Keratinocyte (primary cell): ENCODE measurements around the gene CBFA2T3. TPM values are rescaled to one million over a fixed set of nuclear protein-coding genes. Genes with fewer than 3 reads are reported as not detected.

ENCODE experiments used
- DNase-seq: peaks from one replicate; pipeline ENCODE4 v3.0.0-alpha.2; 2011; ENCODE audit warnings: low read depth, missing footprints, low spot score
- FAIRE-seq: peaks from 2 replicates; lab custom pipeline; 2011; peaks lifted over from hg19 to GRCh38; lab: Jason Lieb, UNC
- H2AFZ ChIP-seq: 2 replicates; pipeline ENCODE4 v1.6.0; 2012; ENCODE audit warnings: low read length, control low read depth, inconsistent platforms; ENCODE audit not compliant: control insufficient read depth
- H3K27ac ChIP-seq: 2 replicates; pipeline ENCODE4 v1.5.1; 2011; ENCODE audit warnings: low read length; ENCODE audit not compliant: control insufficient read depth, insufficient read depth
- H3K27me3 ChIP-seq: 3 replicates; pipeline ENCODE4 v1.6.0; 2011; ENCODE audit warnings: low read length; ENCODE audit not compliant: control insufficient read depth, insufficient read depth; ENCODE audit errors: extremely low read depth
- H3K36me3 ChIP-seq, 2 experiments: 2 replicates in 1 of 2; 3 replicates in 1 of 2; pipeline ENCODE4 v1.5.1; 2011; ENCODE audit warnings: low read length in 2 of 2, mild to moderate bottlenecking in 1 of 2; ENCODE audit not compliant: control insufficient read depth in 2 of 2, insufficient read depth in 2 of 2; ENCODE audit errors: extremely low read depth in 1 of 2
- H3K4me1 ChIP-seq: 3 replicates; pipeline ENCODE4 v1.5.1; 2011; ENCODE audit warnings: low read length; ENCODE audit not compliant: control insufficient read depth, insufficient read depth; ENCODE audit errors: extremely low read depth
- H3K4me2 ChIP-seq: 3 replicates; pipeline ENCODE4 v1.6.0; 2011; ENCODE audit warnings: low read depth, low read length; ENCODE audit not compliant: control insufficient read depth, insufficient read depth; ENCODE audit errors: extremely low read depth
- H3K4me3 ChIP-seq, 3 experiments: fragments of 200-600 bp in 1 of 3; sonication (generic) in 1 of 3; 2 replicates in 2 of 3; 3 replicates in 1 of 3; pipeline ENCODE4 v1.5.1; 2011 to 2016; ENCODE audit warnings: low read length in 3 of 3, mild to moderate bottlenecking in 3 of 3, control low read depth in 2 of 3, inconsistent platforms in 1 of 3, low read depth in 1 of 3, mixed read lengths in 1 of 3, mixed run types in 1 of 3, moderate library complexity in 1 of 3; ENCODE audit not compliant: control insufficient read depth in 2 of 3, insufficient read depth in 2 of 3; ENCODE audit errors: extremely low read depth in 1 of 3
- H3K79me2 ChIP-seq: 2 replicates; pipeline ENCODE4 v1.6.0; 2012; ENCODE audit warnings: low read length; ENCODE audit not compliant: control insufficient read depth, insufficient read depth
- H3K9ac ChIP-seq: 3 replicates; pipeline ENCODE4 v1.6.0; 2011; ENCODE audit warnings: low read length; ENCODE audit not compliant: control insufficient read depth, insufficient read depth; ENCODE audit errors: extremely low read depth
- H3K9me1 ChIP-seq: 3 replicates; pipeline ENCODE4 v1.6.0; 2011; ENCODE audit warnings: low read length; ENCODE audit not compliant: control insufficient read depth, insufficient read depth; ENCODE audit errors: extremely low read depth
- H3K9me3 ChIP-seq: 2 replicates; pipeline ENCODE4 v1.5.1; 2012; ENCODE audit warnings: low read depth, low read length; ENCODE audit not compliant: control insufficient read depth
- H4K20me1 ChIP-seq: 3 replicates; pipeline ENCODE4 v1.6.0; 2011; ENCODE audit warnings: low read length; ENCODE audit not compliant: control insufficient read depth, insufficient read depth; ENCODE audit errors: extremely low read depth
- EZH2 ChIP-seq: IDR thresholded peaks from one replicate; pipeline ENCODE4 v1.6.1; 2012; ENCODE audit warnings: inconsistent platforms, mild to moderate bottlenecking, low read length, moderate library complexity
- dilution Hi-C: fragments of 300-500 bp; cut with MboI; formaldehyde crosslinking; loops from one replicate; pipeline ENCODE4 v1.7.0; 2020; ENCODE audit warnings: low sequenced_read_pairs; ENCODE audit not compliant: extremely low pct_ligation_motif_present
- polyA plus RNA-seq, 5 experiments: library from polyadenylated mRNA; depleted of rRNA in 3 of 5; stranded (reverse) in 3 of 5; stranded (forward) in 1 of 5; unstranded in 1 of 5; fragments of >200 nt; gene quantifications; 1 replicate in 1 of 5; 2 replicates in 3 of 5; 3 replicates in 1 of 5; pipeline versions ENCODE4 v1.2.1 to v1.2.3, GENCODE V29; 2011 to 2012; ENCODE audit warnings: missing spikeins in 2 of 5, low read depth in 1 of 5, low replicate concordance in 1 of 5
- TF ChIP-seq, protein P1 (sequence below), 3 experiments: IDR thresholded peaks in 1 of 3; conservative IDR thresholded peaks in 1 of 3; optimal IDR thresholded peaks in 1 of 3; 2 replicates in 2 of 3; 3 replicates in 1 of 3; pipeline versions ENCODE3 to v1.5.1; 2011; ENCODE audit warnings: low read length in 3 of 3, mild to moderate bottlenecking in 3 of 3, moderate library complexity in 2 of 3, control low read depth in 1 of 3, inconsistent platforms in 1 of 3; ENCODE audit not compliant: insufficient read depth in 2 of 3; ENCODE audit errors: extremely low read depth in 1 of 3

CBFA2T3 gene
- polyA plus RNA-seq, 1 donor (not counting 4 experiments of a cell fraction or from before 2014, with no cell fraction given): 0.08 TPM

DNA sequence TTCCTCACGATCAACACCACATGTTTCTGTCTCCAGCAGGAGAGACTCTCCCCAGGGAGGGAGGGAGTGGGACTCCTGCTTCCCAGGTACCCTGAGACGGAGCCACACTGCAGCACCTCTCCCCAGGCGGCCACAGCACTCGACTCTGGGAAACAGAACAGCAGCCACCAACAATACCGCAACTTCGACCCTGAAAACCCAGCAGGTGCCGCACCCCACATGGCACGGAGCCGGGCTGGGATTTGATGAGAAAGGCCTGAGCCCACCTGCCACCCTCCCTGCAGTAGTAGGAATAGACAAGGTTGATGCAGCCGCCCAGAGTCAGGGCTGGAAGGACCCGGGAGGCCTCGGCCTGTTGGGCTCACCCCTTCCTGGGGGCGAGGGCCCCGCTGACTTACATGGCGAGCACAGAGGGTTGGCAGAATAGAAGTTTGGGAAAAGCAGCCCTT lies 134.7 kb downstream of the CBFA2T3 start:
- Histone ChIP-seq H3K79me2 (no peaks in the 10 kb centered on the region), H3K9me3 (no peaks in the 10 kb centered on the region), H4K20me1 (no peaks in the 10 kb centered on the region), H3K36me3 (peaks cover 0 to 14% of the 10 kb centered on the region in 2 experiments), H3K9me1 (no peaks in the 10 kb centered on the region), H2AFZ (no peak overlapping the region), H3K27ac (no peak overlapping the region), H3K9ac (no peak overlapping the region), H3K4me1 (no peaks in the 10 kb centered on the region), H3K4me3 (no peak overlapping the region), H3K27me3 (no peaks in the 10 kb centered on the region), H3K4me2 (no peak overlapping the region)
- TF ChIP-seq, protein P1, sequence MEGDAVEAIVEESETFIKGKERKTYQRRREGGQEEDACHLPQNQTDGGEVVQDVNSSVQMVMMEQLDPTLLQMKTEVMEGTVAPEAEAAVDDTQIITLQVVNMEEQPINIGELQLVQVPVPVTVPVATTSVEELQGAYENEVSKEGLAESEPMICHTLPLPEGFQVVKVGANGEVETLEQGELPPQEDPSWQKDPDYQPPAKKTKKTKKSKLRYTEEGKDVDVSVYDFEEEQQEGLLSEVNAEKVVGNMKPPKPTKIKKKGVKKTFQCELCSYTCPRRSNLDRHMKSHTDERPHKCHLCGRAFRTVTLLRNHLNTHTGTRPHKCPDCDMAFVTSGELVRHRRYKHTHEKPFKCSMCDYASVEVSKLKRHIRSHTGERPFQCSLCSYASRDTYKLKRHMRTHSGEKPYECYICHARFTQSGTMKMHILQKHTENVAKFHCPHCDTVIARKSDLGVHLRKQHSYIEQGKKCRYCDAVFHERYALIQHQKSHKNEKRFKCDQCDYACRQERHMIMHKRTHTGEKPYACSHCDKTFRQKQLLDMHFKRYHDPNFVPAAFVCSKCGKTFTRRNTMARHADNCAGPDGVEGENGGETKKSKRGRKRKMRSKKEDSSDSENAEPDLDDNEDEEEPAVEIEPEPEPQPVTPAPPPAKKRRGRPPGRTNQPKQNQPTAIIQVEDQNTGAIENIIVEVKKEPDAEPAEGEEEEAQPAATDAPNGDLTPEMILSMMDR (optimal IDR thresholded peaks at IDR 0.05 in 1 of 3, IDR thresholded peaks at IDR 0.05 in 1 of 3, conservative IDR thresholded peaks at IDR 0.05 in 1 of 3; ENCODE audit: extremely low read depth in 1 of 3, insufficient read depth in 2 of 3, low read length in 3 of 3): no peak
- TF ChIP-seq EZH2: no peak
- DNase-seq: no peak
- dilution Hi-C loops: no loop called here
- FAIRE-seq: no peak

DNA sequence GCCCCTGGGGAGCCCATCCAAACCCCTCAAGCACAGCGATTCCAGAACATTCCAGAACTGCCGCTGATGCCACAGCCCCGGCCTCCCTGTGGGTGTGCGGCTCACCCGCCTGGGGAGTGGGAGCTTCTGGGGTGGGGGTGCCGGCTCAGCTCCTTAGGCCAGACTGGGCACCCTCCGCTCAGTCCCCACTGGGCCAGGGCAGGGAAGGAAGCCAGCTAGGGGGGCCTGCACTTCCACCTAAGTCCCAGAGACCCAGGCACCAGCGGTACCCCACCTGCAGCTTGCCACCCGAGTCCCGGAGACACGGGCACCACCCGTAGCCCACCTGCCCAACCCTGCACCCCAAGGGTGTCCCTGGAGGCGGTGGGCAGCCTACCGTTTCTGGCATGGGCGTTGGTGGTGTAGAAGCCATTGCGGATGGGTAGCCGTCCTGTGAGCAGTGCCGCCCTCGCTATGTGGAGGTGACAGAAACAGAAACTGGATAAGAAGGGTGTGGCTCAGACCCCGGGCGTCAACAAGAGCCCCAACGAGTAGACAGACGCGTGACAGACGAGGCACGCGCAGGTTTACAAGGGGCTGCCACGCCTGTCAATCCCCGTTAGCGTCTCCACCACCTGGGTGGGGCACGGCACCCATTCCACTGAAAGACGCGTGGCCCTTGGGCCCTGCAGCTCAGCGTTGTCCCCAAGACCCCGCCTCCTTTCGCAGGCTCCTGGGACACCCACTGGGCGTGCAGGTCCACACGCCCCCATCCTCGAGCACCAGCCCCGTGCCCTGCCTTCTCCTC lies 135.3 kb downstream of the CBFA2T3 start:
- peaks cover 0 to 14% of the 10 kb centered on the region in 2 experiments for H3K36me3 ChIP-seq
- no peaks in the 10 kb centered on the region for H3K9me3 ChIP-seq
- H3K9ac ChIP-seq: no peak overlapping the region
- no peak overlapping the region for H2AFZ ChIP-seq
- FAIRE-seq: no peak
- no peaks in the 10 kb centered on the region for H3K79me2 ChIP-seq
- no peaks in the 10 kb centered on the region for H3K4me1 ChIP-seq
- dilution Hi-C loops: no loop called here
- no peak for TF ChIP-seq EZH2
- TF ChIP-seq, protein P1 (optimal IDR thresholded peaks at IDR 0.05 in 1 of 3, IDR thresholded peaks at IDR 0.05 in 1 of 3, conservative IDR thresholded peaks at IDR 0.05 in 1 of 3; ENCODE audit: extremely low read depth in 1 of 3, insufficient read depth in 2 of 3, low read length in 3 of 3): no peak
- no peak overlapping the region for H3K27ac ChIP-seq
- H3K9me1 ChIP-seq: no peaks in the 10 kb centered on the region
- no peaks in the 10 kb centered on the region for H4K20me1 ChIP-seq
- H3K4me2 ChIP-seq: no peak overlapping the region
- DNase-seq: no peak
- no peak overlapping the region for H3K4me3 ChIP-seq
- H3K27me3 ChIP-seq: no peaks in the 10 kb centered on the region
